AG04449 (cell line): Measurements from ENCODE around the gene TRPM8.

Experiments used
- CTCF ChIA-PET: fragments of 350-600 bp; formaldehyde crosslinking; extraction: SDS; loops from one replicate; lab custom pipeline; 2021; ENCODE audit warnings: antibody characterized with exemption; lab: Yijun Ruan, JAX
- POLR2A ChIA-PET: fragments of 400-600, 350-600 bp; formaldehyde crosslinking; extraction: SDS; loops from one replicate; lab custom pipeline; 2020; ENCODE audit warnings: antibody characterized with exemption, inconsistent platforms; lab: Yijun Ruan, JAX
- DNase-seq: peaks from one replicate; pipeline ENCODE4 v3.0.0-alpha.2; 2010; ENCODE audit warnings: low read depth, low spot score
- H3K4me3 ChIP-seq: 2 replicates; pipeline ENCODE4 v1.5.1; 2011; ENCODE audit warnings: low read depth, mild to moderate bottlenecking, control low read depth, low read length
- CTCF ChIP-seq: IDR thresholded peaks from one replicate; pipeline ENCODE4 v1.5.1; 2011; ENCODE audit warnings: mild to moderate bottlenecking, moderate library complexity, low read length, control low read depth, inconsistent platforms; ENCODE audit not compliant: insufficient read depth; ENCODE audit errors: missing control alignments

Gene TRPM8

GRCh38 chr2:233996000-233996399, 78.8 kb downstream of the TRPM8 start:
- H3K4me3 ChIP-seq = no peak overlapping the region
- DNase-seq = no peak
- POLR2A ChIA-PET = no interaction called here
- no peak for TF ChIP-seq CTCF
- CTCF ChIA-PET = interaction anchor here (1.3 to 2.5 kb wide), 3 partner anchors 11 to 549 kb away, joined by 3 to 10 read pairs (median 4); no protein-coding TSS in a partner anchor

GRCh38 chr2:233996461-233996860, 79.3 kb downstream of the TRPM8 start:
- POLR2A ChIA-PET = no interaction called here
- no peak overlapping the region for H3K4me3 ChIP-seq

GRCh38 chr2:233997707-233998106, 80.5 kb downstream of the TRPM8 start:
- no peak for DNase-seq
- ChIA-PET POLR2A (no interaction called here), CTCF (interaction anchor here (0.9 to 1.5 kb wide), 2 partner anchors 12 to 16 kb away, joined by 3 to 6 read pairs; no protein-coding TSS in a partner anchor)
- no peak overlapping the region for H3K4me3 ChIP-seq
- TF ChIP-seq CTCF = no peak

More at GRCh38 chr2:233996461-233996860, 79.3 kb downstream of the TRPM8 start:
- no peak for DNase-seq
- CTCF ChIA-PET = interaction anchor here (1.3 to 2.0 kb wide), 2 partner anchors 12 kb away, joined by 3 to 4 read pairs; no protein-coding TSS in a partner anchor
- no peak for TF ChIP-seq CTCF

GRCh38 chr2:233999182-233999581, 82.0 kb downstream of the TRPM8 start:
- ChIA-PET POLR2A (no interaction called here), CTCF (interaction anchor here (1.5 kb wide), 1 partner anchor 17 kb away, joined by 6 read pairs; no protein-coding TSS in a partner anchor)
- no peak for TF ChIP-seq CTCF
- no peak overlapping the region for H3K4me3 ChIP-seq
- DNase-seq = no peak

- DNase-seq = no peak
- ChIA-PET POLR2A (no interaction called here), CTCF (no interaction called here)
- no peak overlapping the region for H3K4me3 ChIP-seq
- no peak for TF ChIP-seq CTCF
Observed at GRCh38 chr2:234001380-234002160, 84.4 kb downstream of the TRPM8 start.

- ChIA-PET POLR2A (no interaction called here), CTCF (interaction anchor here (1.3 kb wide), 1 partner anchor 8 kb away, joined by 3 read pairs; no protein-coding TSS in a partner anchor)
- no peak overlapping the region for H3K4me3 ChIP-seq
- no peak for TF ChIP-seq CTCF
- no peak for DNase-seq
Observed at GRCh38 chr2:234002281-234002680, 85.1 kb downstream of the TRPM8 start.
